SK-N-MC (cell line): ENCODE measurements around the gene SOCS7.

Experiments used
- EZH2 ChIP-seq: fragments of 200-600 bp; sonication (generic); IDR thresholded peaks from one replicate; pipeline ENCODE4 v1.6.1; 2017; ENCODE audit warnings: antibody characterized with exemption
- FOXP2 ChIP-seq: optimal IDR thresholded peaks from 2 replicates; pipeline ENCODE3; 2011; ENCODE audit warnings: mild to moderate bottlenecking, moderate library complexity; ENCODE audit not compliant: insufficient read depth; ENCODE audit errors: extremely low read length, control extremely low read depth
- POLR2AphosphoS5 ChIP-seq: IDR thresholded peaks from 2 replicates; pipeline ENCODE4 v1.6.1; 2012; ENCODE audit warnings: mild to moderate bottlenecking, low read depth, low read length, borderline replicate concordance

- TF ChIP-seq POLR2AphosphoS5, result no peak
- no peak for TF ChIP-seq EZH2
- TF ChIP-seq FOXP2, result no peak
Measured at GRCh38 chr17:38430822-38431221, 79.2 kb downstream of the SOCS7 start.
